ENCODE data around the gene RAX. TPM values are rescaled to one million over a fixed set of nuclear protein-coding genes. Genes with fewer than 3 reads are reported as not detected.

The RAX gene
- total and polyA plus RNA-seq, 2 of the 8 experiments (the other 6 are each of a cell fraction or from before 2014, with no cell fraction given), result 0.12 to 0.52 TPM

GRCh38 chr18:59301929-59302328, 28.7 kb upstream of the RAX start (continued):
- TF ChIP-seq RXRA (IDR thresholded peaks at IDR 0.05; ENCODE audit: insufficient read depth, low read depth, low read length), result no peak
